NCI-H187 treated with DMSO at 0.1 percent for 48 hours (cell line): ENCODE results near the gene ANKHD1.
"Not testable (repeated sequence)": the region's sequence is repeated elsewhere in the genome, so short reads cannot be mapped to it uniquely, and the experiment has no call there.

ENCODE experiments used
- DNase-seq: peaks from one replicate; lab custom pipeline; 2025; lab: John Stamatoyannopoulos, UW

Gene ANKHD1

GRCh38 chr5:140565024-140565779 lies 163.6 kb downstream of the ANKHD1 start:
- no peak for DNase-seq

GRCh38 chr5:140565780-140566095 lies 164.1 kb downstream of the ANKHD1 start:
- no peak for DNase-seq

- no peak for DNase-seq
Observed at GRCh38 chr5:140566665-140567064, 165.0 kb downstream of the ANKHD1 start.

- no peak for DNase-seq
Observed at GRCh38 chr5:140567136-140567818, 165.6 kb downstream of the ANKHD1 start.

GRCh38 chr5:140567871-140568270 lies 166.2 kb downstream of the ANKHD1 start:
- no peak for DNase-seq

GRCh38 chr5:140568443-140569063 lies 166.9 kb downstream of the ANKHD1 start:
- DNase-seq = no peak

GRCh38 chr5:140569197-140569596 lies 167.6 kb downstream of the ANKHD1 start:
- DNase-seq = no peak

GRCh38 chr5:140570058-140570457 lies 168.4 kb downstream of the ANKHD1 start:
- no peak for DNase-seq

- DNase-seq = no peak
Observed at GRCh38 chr5:140570488-140570887, 168.9 kb downstream of the ANKHD1 start.

GRCh38 chr5:140571105-140571504 lies 169.5 kb downstream of the ANKHD1 start:
- no peak for DNase-seq

- no peak for DNase-seq
Observed at GRCh38 chr5:140573683-140574082, 172.1 kb downstream of the ANKHD1 start.

- no peak for DNase-seq
Observed at GRCh38 chr5:140574165-140574564, 172.5 kb downstream of the ANKHD1 start.

- no peak for DNase-seq
Observed at GRCh38 chr5:140575309-140575708, 173.7 kb downstream of the ANKHD1 start.

GRCh38 chr5:140576776-140577201 lies 175.2 kb downstream of the ANKHD1 start:
- DNase-seq = no peak

- DNase-seq = not testable (repeated sequence)
Observed at GRCh38 chr5:140579188-140579747, 177.6 kb downstream of the ANKHD1 start.

- DNase-seq = no peak
Observed at GRCh38 chr5:140587495-140587894, 185.9 kb downstream of the ANKHD1 start.

- DNase-seq = no peak
Observed at GRCh38 chr5:140588311-140589070, 186.9 kb downstream of the ANKHD1 start.
